IMR-90 (cell line): Measurements from ENCODE around the gene RGMB. TPM values are rescaled to one million over a fixed set of nuclear protein-coding genes. Genes with fewer than 3 reads are reported as not detected.

Experiments
- ATAC-seq: fragments of 200-7000 bp; cut with Tn5 transposase; 2 replicates; pipeline ENCODE4 v1.9.1; 2020; ENCODE audit warnings: low read depth, mild to moderate bottlenecking, moderate library complexity
- BruUV-seq: library from RNA; stranded (reverse); fragments of 400-500 nt; replicated peaks from 2 replicates; lab custom pipeline; 2021; lab: Mats Ljungman, UMichigan
- CTCF ChIA-PET: fragments of 300-600 bp; formaldehyde crosslinking; extraction: SDS; loops from one replicate; lab custom pipeline; 2021; ENCODE audit warnings: antibody characterized with exemption; lab: Yijun Ruan, JAX
- POLR2A ChIA-PET: fragments of 300-600 bp; sonication (Branson Sonifier 250); formaldehyde crosslinking; loops from one replicate; lab custom pipeline; 2022; ENCODE audit warnings: antibody characterized with exemption; ENCODE audit not compliant: unreplicated experiment; lab: Charles Lee
- DNase-seq: peaks from one replicate; pipeline ENCODE4 v3.0.0; 2013
- H2AFZ ChIP-seq: replicated peaks from 2 replicates; pipeline ENCODE3; 2013; ENCODE audit warnings: low read length, mild to moderate bottlenecking; ENCODE audit not compliant: poor library complexity
- H2AK5ac ChIP-seq: 2 replicates; pipeline ENCODE4 v1.6.1; 2013; ENCODE audit warnings: low read depth, low read length, inconsistent platforms
- H2AK9ac ChIP-seq: replicated peaks from 2 replicates; pipeline ENCODE3; 2013; ENCODE audit warnings: mild to moderate bottlenecking, low read depth, low read length, moderate library complexity; ENCODE audit not compliant: poor library complexity
- H2BK120ac ChIP-seq: 2 replicates; pipeline ENCODE4 v1.6.1; 2013; ENCODE audit warnings: low read depth, low read length, inconsistent platforms
- H2BK15ac ChIP-seq: 3 replicates; pipeline ENCODE4 v1.6.1; 2013; ENCODE audit warnings: low read depth, low read length, inconsistent platforms
- H2BK20ac ChIP-seq: 2 replicates; pipeline ENCODE4 v1.6.1; 2013; ENCODE audit warnings: low read depth, mild to moderate bottlenecking, inconsistent platforms, low read length, moderate library complexity
- H2BK5ac ChIP-seq: 2 replicates; pipeline ENCODE4 v1.6.1; 2013; ENCODE audit warnings: mild to moderate bottlenecking, low read depth, low read length, inconsistent platforms; ENCODE audit not compliant: poor library complexity, severe bottlenecking
- H3K14ac ChIP-seq: replicated peaks from 2 replicates; pipeline ENCODE4 v1.6.1; 2013; ENCODE audit warnings: low read depth, low read length, inconsistent platforms
- H3K18ac ChIP-seq: 2 replicates; pipeline ENCODE4 v1.6.1; 2013; ENCODE audit warnings: low read depth, low read length, control low read depth
- H3K23ac ChIP-seq: 2 replicates; pipeline ENCODE4 v1.6.1; 2013; ENCODE audit warnings: low read depth, low read length, inconsistent platforms
- H3K27ac ChIP-seq: 2 replicates; pipeline ENCODE4 v1.5.1; 2013; ENCODE audit warnings: mild to moderate bottlenecking, control low read depth, low read length; ENCODE audit not compliant: insufficient read depth
- H3K27me3 ChIP-seq: 2 replicates; pipeline ENCODE4 v1.6.1; 2013; ENCODE audit warnings: low read length; ENCODE audit not compliant: control insufficient read depth, insufficient read depth
- H3K36me3 ChIP-seq: 2 replicates; pipeline ENCODE4 v1.6.1; 2013; ENCODE audit warnings: low read length, mixed read lengths; ENCODE audit not compliant: control insufficient read depth, insufficient read depth
- H3K4ac ChIP-seq: 2 replicates; pipeline ENCODE4 v1.6.1; 2013; ENCODE audit warnings: low read depth, low read length, inconsistent platforms
- H3K4me1 ChIP-seq: 2 replicates; pipeline ENCODE4 v1.6.1; 2013; ENCODE audit warnings: low read length, mixed read lengths; ENCODE audit not compliant: control insufficient read depth, insufficient read depth
- H3K4me2 ChIP-seq: 2 replicates; pipeline ENCODE4 v1.6.1; 2013; ENCODE audit warnings: low read depth, mild to moderate bottlenecking, control low read depth, low read length, moderate library complexity
- H3K4me3 ChIP-seq: 2 replicates; pipeline ENCODE4 v1.5.1; 2013; ENCODE audit warnings: low read depth, mild to moderate bottlenecking, control low read depth, low read length, moderate library complexity; ENCODE audit not compliant: insufficient read depth
- H3K56ac ChIP-seq: 2 replicates; pipeline ENCODE4 v1.6.1; 2013; ENCODE audit warnings: low read length, inconsistent platforms; ENCODE audit not compliant: insufficient read depth; ENCODE audit errors: extremely low read depth
- H3K79me1 ChIP-seq, 2 experiments: 2 replicates each; pipeline ENCODE4 v1.6.1; 2013; ENCODE audit warnings: low read length in 2 of 2, inconsistent platforms in 1 of 2, low read depth in 1 of 2
- H3K9ac ChIP-seq: 2 replicates; pipeline ENCODE4 v1.6.1; 2013; ENCODE audit warnings: low read depth, low read length, control low read depth
- H3K9me1 ChIP-seq: 2 replicates; pipeline ENCODE4 v1.6.1; 2013; ENCODE audit warnings: low read length, inconsistent platforms; ENCODE audit not compliant: insufficient read depth
- H3K9me3 ChIP-seq: 2 replicates; pipeline ENCODE4 v1.6.1; 2013; ENCODE audit warnings: low read length; ENCODE audit not compliant: control insufficient read depth, insufficient read depth
- H4K20me1 ChIP-seq: 2 replicates; pipeline ENCODE4 v1.6.1; 2013; ENCODE audit warnings: low read length, inconsistent platforms; ENCODE audit not compliant: insufficient read depth
- H4K5ac ChIP-seq: 2 replicates; pipeline ENCODE4 v1.6.1; 2013; ENCODE audit warnings: mild to moderate bottlenecking, low read depth, low read length, control low read depth
- H4K8ac ChIP-seq, 2 experiments: 2 replicates each; pipeline ENCODE4 v1.6.1; 2013; ENCODE audit warnings: low read depth in 2 of 2, low read length in 2 of 2, control low read depth in 1 of 2, inconsistent platforms in 1 of 2
- H4K91ac ChIP-seq: 2 replicates; pipeline ENCODE4 v1.6.1; 2013; ENCODE audit warnings: low read depth, low read length, inconsistent platforms; ENCODE audit not compliant: insufficient read depth
- BHLHE40 ChIP-seq: fragments of 150-350 bp; IDR thresholded peaks from 2 replicates; pipeline ENCODE4 v1.6.1; 2016; ENCODE audit warnings: mild to moderate bottlenecking, low read depth, low read length
- CEBPB ChIP-seq: IDR thresholded peaks from 2 replicates; pipeline ENCODE4 v1.6.1; 2012; ENCODE audit warnings: low read depth, low read length, improper control_type of control experiment
- CHD1 ChIP-seq: IDR thresholded peaks from 2 replicates; pipeline ENCODE4 v1.6.1; 2012; ENCODE audit warnings: low read depth, low read length, improper control_type of control experiment
- FOS ChIP-seq: fragments of 150-350 bp; IDR thresholded peaks from 2 replicates; pipeline ENCODE4 v1.6.1; 2016; ENCODE audit warnings: low read depth, low read length
- MAFK ChIP-seq: IDR thresholded peaks from 2 replicates; pipeline ENCODE4 v1.6.1; 2012; ENCODE audit warnings: low read depth, low read length, improper control_type of control experiment
- MAZ ChIP-seq: IDR thresholded peaks from 2 replicates; pipeline ENCODE4 v1.6.1; 2012; ENCODE audit warnings: low read depth, mild to moderate bottlenecking, low read length, improper control_type of control experiment, moderate library complexity, borderline replicate concordance
- NFE2L2 ChIP-seq: fragments of 150-350 bp; IDR thresholded peaks from 2 replicates; pipeline ENCODE4 v1.6.1; 2016; ENCODE audit warnings: low read depth, mild to moderate bottlenecking, low read length
- POLR2A ChIP-seq: IDR thresholded peaks from 2 replicates; pipeline ENCODE4 v1.6.1; 2012; ENCODE audit warnings: mild to moderate bottlenecking, low read depth, low read length
- WGBS, 2 experiments: methylation state at CpG; one replicate each; pipeline versions ENCODE4 v1.1.5 to v1.1.7; 2013; ENCODE audit warnings: missing lambda C conversion rate in 2 of 2; ENCODE audit not compliant: insufficient read length in 1 of 2; ENCODE audit errors: extremely low coverage in 2 of 2; 5-methylcytosine and 5-hydroxymethylcytosine counted together
- dilution Hi-C: fragments of 300-500 bp; cut with HindIII; formaldehyde crosslinking; loops from one replicate; pipeline ENCODE4 v1.14.3; 2018; ENCODE audit warnings: low sequenced_read_pairs; ENCODE audit not compliant: unreplicated experiment
- in situ Hi-C: fragments of 300-500 bp; cut with MboI; formaldehyde crosslinking; loops from 3 replicates; pipeline ENCODE4 v1.14.3; 2019; ENCODE audit warnings: low sequenced_read_pairs, inconsistent platforms, mixed read lengths
- intact Hi-C: fragments of 100-400 bp; cut with micrococcal nuclease; formaldehyde crosslinking; loops from 2 replicates; pipeline ENCODE4 v1.10.0; 2022
- polyA plus RNA-seq, 3 experiments: library from polyadenylated mRNA; depleted of rRNA; stranded (reverse); fragments of >200 nt; gene quantifications; 2 replicates each; pipeline ENCODE4 v1.2.3, GENCODE V29; 2012; ENCODE audit warnings: low replicate concordance in 1 of 3
- total RNA-seq: library from RNA; depleted of rRNA; stranded (reverse); fragments of >200 nt; gene quantifications from 2 replicates; pipeline ENCODE4 v1.2.3, GENCODE V29; 2012
- TF ChIP-seq, protein P1 (sequence below): conservative IDR thresholded peaks from 2 replicates; pipeline ENCODE4 v1.5.1; 2012; ENCODE audit warnings: mild to moderate bottlenecking, low read depth, low read length, improper control_type of control experiment
- TF ChIP-seq, protein P2 (sequence below): fragments of 150-350 bp; IDR thresholded peaks from 2 replicates; pipeline ENCODE4 v1.6.1; 2017; ENCODE audit warnings: mild to moderate bottlenecking, antibody characterized with exemption, low read length, low read depth
- TF ChIP-seq, protein P3 (sequence below): fragments of 150-350 bp; IDR thresholded peaks from 2 replicates; pipeline ENCODE4 v1.6.1; 2016; ENCODE audit warnings: low read depth, mild to moderate bottlenecking, low read length, moderate library complexity, borderline replicate concordance

RGMB gene
- total and polyA plus RNA-seq, 2 of the 4 experiments (the other 2 are of a cell fraction), result 74.4 to 129 TPM

DNA sequence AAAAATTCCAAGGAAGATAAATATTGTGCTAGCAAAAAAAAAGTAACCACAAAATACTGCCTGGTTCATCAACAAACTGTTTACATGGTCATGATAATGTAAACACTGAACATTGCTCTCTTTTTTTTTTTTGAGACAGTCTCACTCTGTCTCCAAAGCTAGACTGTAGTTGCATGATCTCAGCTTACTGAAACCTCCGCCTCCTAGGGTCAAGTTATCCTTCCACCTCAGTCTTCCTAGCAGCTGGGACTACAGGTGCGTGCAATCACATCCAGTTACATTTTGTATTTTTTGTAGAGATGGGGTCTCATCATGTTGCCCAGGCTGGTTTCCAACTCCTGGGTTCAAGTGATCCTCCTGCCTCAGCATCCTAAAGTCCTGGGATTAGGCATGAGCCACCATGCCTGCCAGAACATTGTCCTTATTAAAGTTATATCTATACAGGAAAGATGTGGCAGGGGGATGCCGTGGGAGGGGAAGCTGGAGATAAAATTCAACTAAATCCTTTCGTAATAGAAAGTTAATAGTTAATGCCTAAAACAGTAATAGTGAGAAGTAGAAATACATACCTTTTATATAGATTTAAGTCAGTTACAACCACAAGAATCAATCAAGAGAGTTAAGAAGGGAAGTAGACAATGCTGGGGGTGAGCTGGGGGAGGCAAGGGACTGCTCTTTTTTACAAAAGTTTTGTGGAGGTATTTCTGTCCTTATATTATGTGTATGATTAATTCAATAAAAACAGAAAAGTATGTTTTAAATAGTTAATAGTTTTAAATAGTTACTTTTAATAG is 52.3 kb downstream of the RGMB start:
- WGBS, 2 experiments, result no CpG with 5 or more reads among the region's 4 CpGs

More for the DNA sequence above, 52.3 kb downstream of the RGMB start:
- no peak overlapping the region for H3K9ac ChIP-seq
- no peaks in the 10 kb centered on the region for H3K9me3 ChIP-seq
- no peak overlapping the region for H3K56ac ChIP-seq
- BruUV-seq, result no TSS peak
- TF ChIP-seq, protein P1, sequence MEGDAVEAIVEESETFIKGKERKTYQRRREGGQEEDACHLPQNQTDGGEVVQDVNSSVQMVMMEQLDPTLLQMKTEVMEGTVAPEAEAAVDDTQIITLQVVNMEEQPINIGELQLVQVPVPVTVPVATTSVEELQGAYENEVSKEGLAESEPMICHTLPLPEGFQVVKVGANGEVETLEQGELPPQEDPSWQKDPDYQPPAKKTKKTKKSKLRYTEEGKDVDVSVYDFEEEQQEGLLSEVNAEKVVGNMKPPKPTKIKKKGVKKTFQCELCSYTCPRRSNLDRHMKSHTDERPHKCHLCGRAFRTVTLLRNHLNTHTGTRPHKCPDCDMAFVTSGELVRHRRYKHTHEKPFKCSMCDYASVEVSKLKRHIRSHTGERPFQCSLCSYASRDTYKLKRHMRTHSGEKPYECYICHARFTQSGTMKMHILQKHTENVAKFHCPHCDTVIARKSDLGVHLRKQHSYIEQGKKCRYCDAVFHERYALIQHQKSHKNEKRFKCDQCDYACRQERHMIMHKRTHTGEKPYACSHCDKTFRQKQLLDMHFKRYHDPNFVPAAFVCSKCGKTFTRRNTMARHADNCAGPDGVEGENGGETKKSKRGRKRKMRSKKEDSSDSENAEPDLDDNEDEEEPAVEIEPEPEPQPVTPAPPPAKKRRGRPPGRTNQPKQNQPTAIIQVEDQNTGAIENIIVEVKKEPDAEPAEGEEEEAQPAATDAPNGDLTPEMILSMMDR, result no peak
- no peak for TF ChIP-seq POLR2A
- no peak for TF ChIP-seq FOS
- no peak for TF ChIP-seq CEBPB
- TF ChIP-seq, protein P2, sequence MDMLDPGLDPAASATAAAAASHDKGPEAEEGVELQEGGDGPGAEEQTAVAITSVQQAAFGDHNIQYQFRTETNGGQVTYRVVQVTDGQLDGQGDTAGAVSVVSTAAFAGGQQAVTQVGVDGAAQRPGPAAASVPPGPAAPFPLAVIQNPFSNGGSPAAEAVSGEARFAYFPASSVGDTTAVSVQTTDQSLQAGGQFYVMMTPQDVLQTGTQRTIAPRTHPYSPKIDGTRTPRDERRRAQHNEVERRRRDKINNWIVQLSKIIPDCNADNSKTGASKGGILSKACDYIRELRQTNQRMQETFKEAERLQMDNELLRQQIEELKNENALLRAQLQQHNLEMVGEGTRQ, result no peak
- TF ChIP-seq BHLHE40, result no peak
- no peak for TF ChIP-seq CHD1
- TF ChIP-seq, protein P3, sequence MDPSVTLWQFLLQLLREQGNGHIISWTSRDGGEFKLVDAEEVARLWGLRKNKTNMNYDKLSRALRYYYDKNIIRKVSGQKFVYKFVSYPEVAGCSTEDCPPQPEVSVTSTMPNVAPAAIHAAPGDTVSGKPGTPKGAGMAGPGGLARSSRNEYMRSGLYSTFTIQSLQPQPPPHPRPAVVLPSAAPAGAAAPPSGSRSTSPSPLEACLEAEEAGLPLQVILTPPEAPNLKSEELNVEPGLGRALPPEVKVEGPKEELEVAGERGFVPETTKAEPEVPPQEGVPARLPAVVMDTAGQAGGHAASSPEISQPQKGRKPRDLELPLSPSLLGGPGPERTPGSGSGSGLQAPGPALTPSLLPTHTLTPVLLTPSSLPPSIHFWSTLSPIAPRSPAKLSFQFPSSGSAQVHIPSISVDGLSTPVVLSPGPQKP, result no peak
- TF ChIP-seq MAFK, result no peak
- TF ChIP-seq MAZ, result no peak
- TF ChIP-seq NFE2L2, result no peak
- H3K36me3 ChIP-seq, result no peaks in the 10 kb centered on the region
- H3K9me1 ChIP-seq, result no peaks in the 10 kb centered on the region
- H2BK120ac ChIP-seq, result no peak overlapping the region
- no peaks in the 10 kb centered on the region for H4K20me1 ChIP-seq
- H4K8ac ChIP-seq, result no peak overlapping the region
- H3K4me3 ChIP-seq, result no peak overlapping the region
- intact Hi-C loops, result loop anchor here (2.0 to 10.0 kb wide), 7 partner anchors 55 to 1663 kb away; partner anchors contain the start of gene RIOK2
- no peaks in the 10 kb centered on the region for H3K4me1 ChIP-seq
- no peak overlapping the region for H3K23ac ChIP-seq
- in situ Hi-C loops, result no loop called here
- H2BK15ac ChIP-seq, result no peak overlapping the region
- no peak overlapping the region for H3K4ac ChIP-seq
- POLR2A ChIA-PET, result no interaction called here
- H2BK20ac ChIP-seq, result no peak overlapping the region
- no peak overlapping the region for H3K18ac ChIP-seq
- H3K27me3 ChIP-seq, result no peaks in the 10 kb centered on the region
- CTCF ChIA-PET, result no interaction called here
- no peaks in the 10 kb centered on the region for H3K79me1 ChIP-seq
- no peak overlapping the region for H2AK9ac ChIP-seq
- DNase-seq (no peak), ATAC-seq (no peak)
- H3K14ac ChIP-seq, result no peak overlapping the region
- no peak overlapping the region for H2BK5ac ChIP-seq
- dilution Hi-C loops, result no loop called here
- H3K27ac ChIP-seq, result no peak overlapping the region
- H4K5ac ChIP-seq, result no peak overlapping the region
- no peak overlapping the region for H2AK5ac ChIP-seq
- no peak overlapping the region for H4K91ac ChIP-seq
- H2AFZ ChIP-seq, result no peak overlapping the region
- no peak overlapping the region for H3K4me2 ChIP-seq
